SK-N-SH (cell line): ENCODE results near the gene MAP2. TPM values are rescaled to one million over a fixed set of nuclear protein-coding genes. Genes with fewer than 3 reads are reported as not detected.

Experiments
- CTCF ChIA-PET: fragments of 300-600, 350-600 bp; formaldehyde crosslinking; extraction: SDS; loops from one replicate; lab custom pipeline; 2021; lab: Yijun Ruan, JAX
- POLR2A ChIA-PET: fragments of 350-600 bp; sonication (Branson Sonifier 250); formaldehyde crosslinking; extraction: SDS; loops from one replicate; lab custom pipeline; 2020; ENCODE audit warnings: antibody characterized with exemption, inconsistent platforms; lab: Yijun Ruan, JAX
- DNase-seq: peaks from one replicate; pipeline ENCODE4 v3.0.0; 2012
- H2AFZ ChIP-seq: fragments of 200-600 bp; sonication (generic); 2 replicates; pipeline ENCODE4 v1.8.1; 2016; ENCODE audit warnings: antibody characterized with exemption, mild to moderate bottlenecking, low read depth
- H3F3A ChIP-seq: fragments of 200-600 bp; sonication (generic); replicated peaks from 2 replicates; pipeline ENCODE3; 2016; ENCODE audit warnings: antibody characterized with exemption, mild to moderate bottlenecking; ENCODE audit not compliant: insufficient read depth
- H3K27ac ChIP-seq, 2 experiments: fragments of 200-500 bp in 1 of 2; fragments of 200-600 bp in 1 of 2; sonication (Bioruptor generic) in 1 of 2; sonication (generic), shearing (Covaris generic) in 1 of 2; 2 replicates each; pipeline versions ENCODE4 v1.5.1 to v1.6.1; 2014 to 2016; ENCODE audit warnings: low read depth in 2 of 2, inconsistent platforms in 1 of 2, low read length in 1 of 2, mild to moderate bottlenecking in 1 of 2, mixed read lengths in 1 of 2
- H3K27me3 ChIP-seq: fragments of 200-600 bp; sonication (generic), shearing (Covaris generic); 2 replicates; pipeline ENCODE4 v1.6.1; 2016; ENCODE audit warnings: mixed run types; ENCODE audit not compliant: insufficient read depth
- H3K36me3 ChIP-seq, 2 experiments: fragments of 200-500 bp in 1 of 2; fragments of 200-600 bp in 1 of 2; sonication (Bioruptor generic) in 1 of 2; sonication (generic) in 1 of 2; replicated peaks in 1 of 2; 2 replicates each; pipeline versions ENCODE3 to v1.5.1; 2014 to 2016; ENCODE audit warnings: low read length in 1 of 2, mild to moderate bottlenecking in 1 of 2; ENCODE audit not compliant: insufficient read depth in 2 of 2, control insufficient read depth in 1 of 2
- H3K4me1 ChIP-seq, 2 experiments: fragments of 200-500 bp in 1 of 2; fragments of 200-600 bp in 1 of 2; sonication (Bioruptor generic) in 1 of 2; sonication (generic), shearing (Covaris generic) in 1 of 2; 2 replicates each; pipeline versions ENCODE4 v1.5.1 to v1.6.1; 2014 to 2016; ENCODE audit warnings: low read depth in 1 of 2, low read length in 1 of 2, mixed run types in 1 of 2; ENCODE audit not compliant: insufficient read depth in 2 of 2, control insufficient read depth in 1 of 2
- H3K4me2 ChIP-seq: fragments of 200-600 bp; sonication (generic), shearing (Covaris generic); 2 replicates; pipeline ENCODE4 v1.6.1; 2017; ENCODE audit warnings: mixed run types
- H3K4me3 ChIP-seq, 2 experiments: fragments of 200-500 bp in 1 of 2; fragments of 200-600 bp in 1 of 2; sonication (Bioruptor generic) in 1 of 2; sonication (generic), shearing (Covaris generic) in 1 of 2; 2 replicates each; pipeline versions ENCODE4 v1.5.1 to v1.8.1; 2014 to 2016; ENCODE audit warnings: low read depth in 2 of 2, inconsistent platforms in 1 of 2, low read length in 1 of 2, mild to moderate bottlenecking in 1 of 2, mixed read lengths in 1 of 2, moderate library complexity in 1 of 2
- H3K79me2 ChIP-seq: fragments of 200-600 bp; sonication (generic); 2 replicates; pipeline ENCODE4 v1.8.1; 2017; ENCODE audit warnings: mild to moderate bottlenecking; ENCODE audit not compliant: insufficient read depth
- H3K9ac ChIP-seq: fragments of 200-600 bp; sonication (generic); 2 replicates; pipeline ENCODE4 v1.6.1; 2017; ENCODE audit warnings: mixed run types
- H3K9me2 ChIP-seq: fragments of 200-600 bp; sonication (generic); 2 replicates; pipeline ENCODE4 v1.6.1; 2017; ENCODE audit warnings: mixed run types
- H3K9me3 ChIP-seq: fragments of 200-600 bp; sonication (generic); 2 replicates; pipeline ENCODE4 v1.6.1; 2017; ENCODE audit warnings: mixed run types, mild to moderate bottlenecking, moderate library complexity
- H4K20me1 ChIP-seq: fragments of 200-600 bp; sonication (generic); 2 replicates; pipeline ENCODE4 v1.6.1; 2017; ENCODE audit warnings: mild to moderate bottlenecking, mixed run types; ENCODE audit not compliant: insufficient read depth
- EZH2phosphoT487 ChIP-seq: fragments of 200-600 bp; sonication (generic); IDR thresholded peaks from 2 replicates; pipeline ENCODE4 v1.6.1; 2017; ENCODE audit warnings: low read depth, mixed run types, mild to moderate bottlenecking, antibody characterized with exemption, moderate library complexity, borderline replicate concordance
- FOSL2 ChIP-seq: IDR thresholded peaks from 2 replicates; pipeline ENCODE4 v1.4.0; 2012; ENCODE audit warnings: low read depth, mild to moderate bottlenecking, moderate library complexity, borderline replicate concordance
- FOXJ3 ChIP-seq: sonication (generic); formaldehyde crosslinking; IDR thresholded peaks from 2 replicates; pipeline ENCODE4 v1.5.1; 2020; ENCODE audit warnings: mild to moderate bottlenecking, missing genetic modification reagents
- GATA2 ChIP-seq: sonication (generic); formaldehyde crosslinking; IDR thresholded peaks from 2 replicates; pipeline ENCODE4 v1.5.0; 2020; ENCODE audit warnings: mild to moderate bottlenecking, missing genetic modification reagents
- JUND ChIP-seq: IDR thresholded peaks from 2 replicates; pipeline ENCODE4 v1.4.0; 2012
- MEF2A ChIP-seq: IDR thresholded peaks from 2 replicates; pipeline ENCODE4 v1.4.0; 2012; ENCODE audit warnings: low read depth, borderline replicate concordance
- POLR2AphosphoS5 ChIP-seq: IDR thresholded peaks from 2 replicates; pipeline ENCODE4 v1.6.1; 2012; ENCODE audit warnings: low read depth, low read length
- RCOR1 ChIP-seq: fragments of 150-350 bp; IDR thresholded peaks from 2 replicates; pipeline ENCODE4 v1.6.1; 2017; ENCODE audit warnings: antibody characterized with exemption, low read length
- RFX5 ChIP-seq: IDR thresholded peaks from 2 replicates; pipeline ENCODE4 v1.6.1; 2012; ENCODE audit warnings: mild to moderate bottlenecking, improper control_type of control experiment, low read length
- SIN3A ChIP-seq: IDR thresholded peaks from 2 replicates; pipeline ENCODE4 v1.6.1; 2012; ENCODE audit warnings: low read depth, mild to moderate bottlenecking, low read length, moderate library complexity, borderline replicate concordance
- YY1 ChIP-seq: IDR thresholded peaks from 2 replicates; pipeline ENCODE4 v1.4.0; 2012; ENCODE audit warnings: low read depth, mild to moderate bottlenecking
- WGBS: methylation state at CpG from one replicate; pipeline ENCODE4 v1.1.6; 2017; ENCODE audit warnings: low lambda C conversion rate; 5-methylcytosine and 5-hydroxymethylcytosine counted together
- polyA plus RNA-seq, 3 experiments: library from polyadenylated mRNA; depleted of rRNA; stranded (reverse); fragments of >200 nt; gene quantifications; 2 replicates each; pipeline ENCODE4 v1.2.3, GENCODE V29; 2012
- TF ChIP-seq, protein P1 (sequence below): fragments of 150-350 bp; IDR thresholded peaks from 2 replicates; pipeline ENCODE4 v1.6.1; 2017; ENCODE audit warnings: antibody characterized with exemption, low read length, low read depth, borderline replicate concordance
- TF ChIP-seq, protein P2 (sequence below): fragments of 200-600 bp; sonication (generic); IDR thresholded peaks from 2 replicates; pipeline ENCODE4 v1.6.1; 2017; ENCODE audit warnings: antibody characterized with exemption, mild to moderate bottlenecking, moderate library complexity
- TF ChIP-seq, protein P3 (sequence below): IDR thresholded peaks from 2 replicates; pipeline ENCODE4 v1.4.0; 2012; ENCODE audit warnings: low read depth, borderline replicate concordance
- TF ChIP-seq, protein P4 (sequence below): IDR thresholded peaks from 2 replicates; pipeline ENCODE4 v1.4.0; 2012; ENCODE audit warnings: low read depth, borderline replicate concordance
- TF ChIP-seq, protein P5 (sequence below): IDR thresholded peaks from 2 replicates; pipeline ENCODE4; 2012
- TF ChIP-seq, protein P6 (sequence below): fragments of 150-350 bp; IDR thresholded peaks from 2 replicates; pipeline ENCODE4 v1.6.1; 2016; ENCODE audit warnings: mild to moderate bottlenecking, low read depth, low read length

Gene MAP2
- polyA plus RNA-seq, 1 of the 3 experiments (the other 2 are of a cell fraction), result 7.8 TPM

DNA sequence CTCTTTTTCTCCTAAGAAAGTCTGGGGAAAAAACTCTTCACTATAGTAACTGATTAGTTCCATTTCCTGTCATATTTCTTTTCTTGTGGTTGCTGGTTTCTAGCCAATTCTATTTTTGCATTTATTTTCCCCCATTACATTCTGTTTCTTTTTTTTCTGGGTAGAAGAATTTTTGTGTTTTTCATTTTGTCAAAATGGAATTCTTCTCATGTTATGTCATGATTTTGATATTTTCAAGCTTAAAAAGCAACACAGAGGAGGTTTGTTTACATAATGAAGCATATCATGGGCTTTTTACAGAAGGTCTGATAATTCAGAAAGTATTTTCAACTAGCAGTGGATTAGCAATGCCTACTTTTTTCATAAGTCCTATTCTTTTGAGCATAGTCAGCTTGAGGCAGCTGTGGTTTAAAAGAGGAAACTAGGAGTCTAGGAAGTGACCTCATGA is 102.0 kb downstream of the MAP2 start (continued):
- TF ChIP-seq, protein P1, sequence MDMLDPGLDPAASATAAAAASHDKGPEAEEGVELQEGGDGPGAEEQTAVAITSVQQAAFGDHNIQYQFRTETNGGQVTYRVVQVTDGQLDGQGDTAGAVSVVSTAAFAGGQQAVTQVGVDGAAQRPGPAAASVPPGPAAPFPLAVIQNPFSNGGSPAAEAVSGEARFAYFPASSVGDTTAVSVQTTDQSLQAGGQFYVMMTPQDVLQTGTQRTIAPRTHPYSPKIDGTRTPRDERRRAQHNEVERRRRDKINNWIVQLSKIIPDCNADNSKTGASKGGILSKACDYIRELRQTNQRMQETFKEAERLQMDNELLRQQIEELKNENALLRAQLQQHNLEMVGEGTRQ, result no peak
- TF ChIP-seq EZH2phosphoT487 (no peak), POLR2AphosphoS5 (peak; percentile 54; the same call in 1 of the 2 replicates), GATA2 (CRISPR knock-in tag) (no peak), MEF2A (peak; percentile 99), SIN3A (no peak), RFX5 (no peak), FOSL2 (0 out of 2 replicates have a peak, but pooled peaks have one; percentile 49), YY1 (0 out of 2 replicates have a peak, but pooled peaks have one; percentile 44), JUND (peak; percentile 85)
- TF ChIP-seq, protein P2, sequence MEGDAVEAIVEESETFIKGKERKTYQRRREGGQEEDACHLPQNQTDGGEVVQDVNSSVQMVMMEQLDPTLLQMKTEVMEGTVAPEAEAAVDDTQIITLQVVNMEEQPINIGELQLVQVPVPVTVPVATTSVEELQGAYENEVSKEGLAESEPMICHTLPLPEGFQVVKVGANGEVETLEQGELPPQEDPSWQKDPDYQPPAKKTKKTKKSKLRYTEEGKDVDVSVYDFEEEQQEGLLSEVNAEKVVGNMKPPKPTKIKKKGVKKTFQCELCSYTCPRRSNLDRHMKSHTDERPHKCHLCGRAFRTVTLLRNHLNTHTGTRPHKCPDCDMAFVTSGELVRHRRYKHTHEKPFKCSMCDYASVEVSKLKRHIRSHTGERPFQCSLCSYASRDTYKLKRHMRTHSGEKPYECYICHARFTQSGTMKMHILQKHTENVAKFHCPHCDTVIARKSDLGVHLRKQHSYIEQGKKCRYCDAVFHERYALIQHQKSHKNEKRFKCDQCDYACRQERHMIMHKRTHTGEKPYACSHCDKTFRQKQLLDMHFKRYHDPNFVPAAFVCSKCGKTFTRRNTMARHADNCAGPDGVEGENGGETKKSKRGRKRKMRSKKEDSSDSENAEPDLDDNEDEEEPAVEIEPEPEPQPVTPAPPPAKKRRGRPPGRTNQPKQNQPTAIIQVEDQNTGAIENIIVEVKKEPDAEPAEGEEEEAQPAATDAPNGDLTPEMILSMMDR, result no peak
- TF ChIP-seq, protein P3, sequence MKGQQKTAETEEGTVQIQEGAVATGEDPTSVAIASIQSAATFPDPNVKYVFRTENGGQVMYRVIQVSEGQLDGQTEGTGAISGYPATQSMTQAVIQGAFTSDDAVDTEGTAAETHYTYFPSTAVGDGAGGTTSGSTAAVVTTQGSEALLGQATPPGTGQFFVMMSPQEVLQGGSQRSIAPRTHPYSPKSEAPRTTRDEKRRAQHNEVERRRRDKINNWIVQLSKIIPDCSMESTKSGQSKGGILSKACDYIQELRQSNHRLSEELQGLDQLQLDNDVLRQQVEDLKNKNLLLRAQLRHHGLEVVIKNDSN, result no peak
- TF ChIP-seq, protein P4, sequence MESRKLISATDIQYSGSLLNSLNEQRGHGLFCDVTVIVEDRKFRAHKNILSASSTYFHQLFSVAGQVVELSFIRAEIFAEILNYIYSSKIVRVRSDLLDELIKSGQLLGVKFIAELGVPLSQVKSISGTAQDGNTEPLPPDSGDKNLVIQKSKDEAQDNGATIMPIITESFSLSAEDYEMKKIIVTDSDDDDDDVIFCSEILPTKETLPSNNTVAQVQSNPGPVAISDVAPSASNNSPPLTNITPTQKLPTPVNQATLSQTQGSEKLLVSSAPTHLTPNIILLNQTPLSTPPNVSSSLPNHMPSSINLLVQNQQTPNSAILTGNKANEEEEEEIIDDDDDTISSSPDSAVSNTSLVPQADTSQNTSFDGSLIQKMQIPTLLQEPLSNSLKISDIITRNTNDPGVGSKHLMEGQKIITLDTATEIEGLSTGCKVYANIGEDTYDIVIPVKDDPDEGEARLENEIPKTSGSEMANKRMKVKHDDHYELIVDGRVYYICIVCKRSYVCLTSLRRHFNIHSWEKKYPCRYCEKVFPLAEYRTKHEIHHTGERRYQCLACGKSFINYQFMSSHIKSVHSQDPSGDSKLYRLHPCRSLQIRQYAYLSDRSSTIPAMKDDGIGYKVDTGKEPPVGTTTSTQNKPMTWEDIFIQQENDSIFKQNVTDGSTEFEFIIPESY, result 0 out of 2 replicates have a peak, but pooled peaks have one; percentile 58

DNA sequence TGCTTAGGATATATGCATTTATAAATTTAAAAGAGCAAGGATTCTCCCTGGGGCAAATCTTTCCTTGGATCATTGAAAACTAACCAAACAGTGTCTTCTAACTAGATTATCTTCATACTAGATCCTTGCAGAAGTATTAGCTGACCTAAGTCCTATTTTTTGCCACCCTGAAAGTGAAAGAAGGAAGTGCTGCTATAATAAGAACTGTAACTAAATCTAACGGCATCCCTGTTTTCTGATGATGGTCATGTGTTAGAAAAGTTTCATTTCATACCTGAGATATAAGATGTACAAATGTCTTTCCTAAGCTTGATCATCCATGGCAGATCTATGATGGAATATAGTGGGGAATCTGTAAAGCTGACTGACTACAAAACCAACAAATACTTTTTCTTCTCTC is 102.7 kb downstream of the MAP2 start:
- peak overlapping the region in 1 of 2 experiments; percentile 11; a peak in 2 of 4 replicates for H3K4me3 ChIP-seq
- CTCF ChIA-PET, result no interaction called here
- H3F3A ChIP-seq, result peaks cover 25% of the 10 kb centered on the region
- DNase-seq, result no peak
- H4K20me1 ChIP-seq, result no peaks in the 10 kb centered on the region
- no peaks in the 10 kb centered on the region for H3K79me2 ChIP-seq
- peaks cover 0 to 34% of the 10 kb centered on the region in 2 experiments for H3K4me1 ChIP-seq
- H3K9me2 ChIP-seq, result no peaks in the 10 kb centered on the region
- H3K27me3 ChIP-seq, result no peaks in the 10 kb centered on the region
- peak overlapping the region; percentile 53 to 96; a peak in 3 of 4 replicates for H3K27ac ChIP-seq
- H3K9ac ChIP-seq, result peak overlapping the region; percentile 54
- POLR2A ChIA-PET, result no interaction called here
- TF ChIP-seq FOXJ3 (CRISPR knock-in tag) (no peak), FOSL2 (no peak), RCOR1 (no peak), POLR2AphosphoS5 (no peak), MEF2A (no peak), SIN3A (no peak)
- TF ChIP-seq, protein P2, result no peak
- TF ChIP-seq, protein P3, result no peak
- TF ChIP-seq, protein P5, sequence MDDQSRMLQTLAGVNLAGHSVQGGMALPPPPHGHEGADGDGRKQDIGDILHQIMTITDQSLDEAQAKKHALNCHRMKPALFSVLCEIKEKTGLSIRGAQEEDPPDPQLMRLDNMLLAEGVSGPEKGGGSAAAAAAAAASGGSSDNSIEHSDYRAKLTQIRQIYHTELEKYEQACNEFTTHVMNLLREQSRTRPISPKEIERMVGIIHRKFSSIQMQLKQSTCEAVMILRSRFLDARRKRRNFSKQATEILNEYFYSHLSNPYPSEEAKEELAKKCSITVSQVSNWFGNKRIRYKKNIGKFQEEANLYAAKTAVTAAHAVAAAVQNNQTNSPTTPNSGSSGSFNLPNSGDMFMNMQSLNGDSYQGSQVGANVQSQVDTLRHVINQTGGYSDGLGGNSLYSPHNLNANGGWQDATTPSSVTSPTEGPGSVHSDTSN, result no peak
- TF ChIP-seq, protein P6, sequence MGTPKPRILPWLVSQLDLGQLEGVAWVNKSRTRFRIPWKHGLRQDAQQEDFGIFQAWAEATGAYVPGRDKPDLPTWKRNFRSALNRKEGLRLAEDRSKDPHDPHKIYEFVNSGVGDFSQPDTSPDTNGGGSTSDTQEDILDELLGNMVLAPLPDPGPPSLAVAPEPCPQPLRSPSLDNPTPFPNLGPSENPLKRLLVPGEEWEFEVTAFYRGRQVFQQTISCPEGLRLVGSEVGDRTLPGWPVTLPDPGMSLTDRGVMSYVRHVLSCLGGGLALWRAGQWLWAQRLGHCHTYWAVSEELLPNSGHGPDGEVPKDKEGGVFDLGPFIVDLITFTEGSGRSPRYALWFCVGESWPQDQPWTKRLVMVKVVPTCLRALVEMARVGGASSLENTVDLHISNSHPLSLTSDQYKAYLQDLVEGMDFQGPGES, result no peak
- TF ChIP-seq, all 33 proteins: peak for 0
- H3K36me3 ChIP-seq, result peaks cover 0 to 3% of the 10 kb centered on the region in 2 experiments
- H2AFZ ChIP-seq, result peak overlapping the region; percentile 74
- H3K9me3 ChIP-seq, result no peaks in the 10 kb centered on the region
- 38% methylated on average over 1 of the region's 1 CpG for WGBS
- peak overlapping the region; percentile 53; the same call in 1 of the 2 replicates for H3K4me2 ChIP-seq
